A549 (cell line): ENCODE measurements around the gene UMAD1.

Experiments
- CBX8 ChIP-seq: fragments of 200-600 bp; sonication (generic); IDR thresholded peaks from 2 replicates; pipeline ENCODE4 v1.6.1; 2016
- EP300 ChIP-seq, 2 experiments: fragments of >200 bp; sonication (Bioruptor Twin); formaldehyde crosslinking; IDR thresholded peaks; 2 replicates in 1 of 2; 3 replicates in 1 of 2; pipeline ENCODE4 v1.6.1; 2016 to 2017
- ESRRA ChIP-seq: fragments of 150-350 bp; IDR thresholded peaks from 2 replicates; pipeline ENCODE4 v1.6.1; 2014; ENCODE audit warnings: mild to moderate bottlenecking, low read length, borderline replicate concordance
- NR3C1 ChIP-seq: fragments of >200 bp; sonication (Bioruptor Twin); formaldehyde crosslinking; IDR thresholded peaks from 3 replicates; pipeline ENCODE4 v1.6.1; 2017
- POLR2A ChIP-seq: IDR thresholded peaks from 2 replicates; pipeline ENCODE4 v1.6.1; 2012; ENCODE audit warnings: mild to moderate bottlenecking, low read length
- TF ChIP-seq, protein P1 (sequence below): fragments of >200 bp; sonication (Bioruptor Twin); formaldehyde crosslinking; IDR thresholded peaks from 3 replicates; pipeline ENCODE4 v1.5.1; 2016
- TF ChIP-seq, protein P2 (sequence below): fragments of 250-450 bp; sonication (Bioruptor Pico); IDR thresholded peaks from 2 replicates; pipeline ENCODE4 v1.5.0; 2020; ENCODE audit warnings: low read depth, mild to moderate bottlenecking, moderate library complexity

DNA sequence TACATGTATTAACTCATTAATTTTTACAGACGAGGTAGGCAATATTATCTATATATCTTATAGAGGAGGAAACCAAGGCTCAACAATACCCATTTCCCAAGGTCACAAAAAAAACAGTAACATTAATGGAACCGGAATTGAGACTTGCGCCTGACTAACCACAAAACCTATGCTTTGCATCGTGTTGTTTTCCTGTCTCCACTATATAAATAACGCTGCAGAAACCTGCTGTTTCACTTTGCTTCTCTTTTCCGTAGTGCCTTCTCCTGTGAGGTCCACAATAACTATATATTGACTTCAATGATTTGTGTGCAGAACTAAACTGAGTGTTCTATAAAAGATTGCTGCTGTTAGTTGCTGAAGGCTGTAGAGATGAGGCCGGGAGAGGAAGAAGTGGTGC lies 175.5 kb downstream of the UMAD1 start:
- TF ChIP-seq, protein P1, sequence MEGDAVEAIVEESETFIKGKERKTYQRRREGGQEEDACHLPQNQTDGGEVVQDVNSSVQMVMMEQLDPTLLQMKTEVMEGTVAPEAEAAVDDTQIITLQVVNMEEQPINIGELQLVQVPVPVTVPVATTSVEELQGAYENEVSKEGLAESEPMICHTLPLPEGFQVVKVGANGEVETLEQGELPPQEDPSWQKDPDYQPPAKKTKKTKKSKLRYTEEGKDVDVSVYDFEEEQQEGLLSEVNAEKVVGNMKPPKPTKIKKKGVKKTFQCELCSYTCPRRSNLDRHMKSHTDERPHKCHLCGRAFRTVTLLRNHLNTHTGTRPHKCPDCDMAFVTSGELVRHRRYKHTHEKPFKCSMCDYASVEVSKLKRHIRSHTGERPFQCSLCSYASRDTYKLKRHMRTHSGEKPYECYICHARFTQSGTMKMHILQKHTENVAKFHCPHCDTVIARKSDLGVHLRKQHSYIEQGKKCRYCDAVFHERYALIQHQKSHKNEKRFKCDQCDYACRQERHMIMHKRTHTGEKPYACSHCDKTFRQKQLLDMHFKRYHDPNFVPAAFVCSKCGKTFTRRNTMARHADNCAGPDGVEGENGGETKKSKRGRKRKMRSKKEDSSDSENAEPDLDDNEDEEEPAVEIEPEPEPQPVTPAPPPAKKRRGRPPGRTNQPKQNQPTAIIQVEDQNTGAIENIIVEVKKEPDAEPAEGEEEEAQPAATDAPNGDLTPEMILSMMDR = no peak
- no peak for TF ChIP-seq NR3C1
- TF ChIP-seq ESRRA = no peak
- TF ChIP-seq CBX8 = no peak
- no peak for TF ChIP-seq POLR2A
- TF ChIP-seq, protein P2, sequence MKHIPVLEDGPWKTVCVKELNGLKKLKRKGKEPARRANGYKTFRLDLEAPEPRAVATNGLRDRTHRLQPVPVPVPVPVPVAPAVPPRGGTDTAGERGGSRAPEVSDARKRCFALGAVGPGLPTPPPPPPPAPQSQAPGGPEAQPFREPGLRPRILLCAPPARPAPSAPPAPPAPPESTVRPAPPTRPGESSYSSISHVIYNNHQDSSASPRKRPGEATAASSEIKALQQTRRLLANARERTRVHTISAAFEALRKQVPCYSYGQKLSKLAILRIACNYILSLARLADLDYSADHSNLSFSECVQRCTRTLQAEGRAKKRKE (CRISPR knock-in tag) = no peak
- no peak for TF ChIP-seq EP300 (IDR thresholded peaks at IDR 0.05)
